Panc1 (cell line): ENCODE measurements around the gene WDR76. TPM values are rescaled to one million over a fixed set of nuclear protein-coding genes. Genes with fewer than 3 reads are reported as not detected.
A peak's percentile ranks its signal among the peaks of the same experiment; 100 is the strongest.

ENCODE experiments used
- ATAC-seq: fragments of 200-7000 bp; cut with Tn5 transposase; 2 replicates; pipeline ENCODE4 v1.9.1; 2020; ENCODE audit warnings: mild to moderate bottlenecking, moderate library complexity
- BruUV-seq: library from RNA; stranded (reverse); fragments of 400-500 nt; replicated peaks from 2 replicates; lab custom pipeline; 2021; lab: Mats Ljungman, UMichigan
- CTCF ChIA-PET: fragments of 300-600 bp; sonication (Branson Sonifier 250); formaldehyde crosslinking; loops from one replicate; lab custom pipeline; 2022; ENCODE audit warnings: antibody characterized with exemption; lab: Charles Lee
- POLR2A ChIA-PET: fragments of 300-600 bp; sonication (Branson Sonifier 250); formaldehyde crosslinking; loops from one replicate; lab custom pipeline; 2022; ENCODE audit warnings: antibody characterized with exemption; lab: Charles Lee
- DNase-seq: peaks from one replicate; pipeline ENCODE4 v3.0.0-alpha.2; 2010; ENCODE audit warnings: low read depth, low spot score
- H3K27ac ChIP-seq: 2 replicates; pipeline ENCODE4 v1.5.1; 2011; ENCODE audit warnings: mild to moderate bottlenecking, low read length, inconsistent platforms
- H3K27me3 ChIP-seq: fragments of 200-500 bp; sonication (Bioruptor generic); 2 replicates; pipeline ENCODE4 v1.6.0; 2014; ENCODE audit warnings: low read length, inconsistent platforms; ENCODE audit not compliant: control insufficient read depth, insufficient read depth
- H3K36me3 ChIP-seq: fragments of 200-500 bp; sonication (Bioruptor generic); 2 replicates; pipeline ENCODE4 v1.5.1; 2014; ENCODE audit warnings: inconsistent platforms, mild to moderate bottlenecking, low read length, moderate library complexity; ENCODE audit not compliant: control insufficient read depth, insufficient read depth
- H3K4me1 ChIP-seq: 2 replicates; pipeline ENCODE4 v1.5.1; 2011; ENCODE audit warnings: inconsistent platforms, mild to moderate bottlenecking, low read length, moderate library complexity; ENCODE audit not compliant: control insufficient read depth, insufficient read depth
- H3K4me3 ChIP-seq, 2 experiments: 2 replicates each; pipeline ENCODE4 v1.5.1; 2011 to 2012; ENCODE audit warnings: low read depth in 2 of 2, low read length in 2 of 2, mild to moderate bottlenecking in 2 of 2, inconsistent platforms in 1 of 2, moderate library complexity in 1 of 2
- H3K9me3 ChIP-seq: fragments of 200-500 bp; sonication (Bioruptor generic); 2 replicates; pipeline ENCODE4 v1.5.1; 2014; ENCODE audit warnings: low read depth, mild to moderate bottlenecking, inconsistent platforms, low read length, moderate library complexity; ENCODE audit not compliant: control insufficient read depth, insufficient read depth
- CTCF ChIP-seq: fragments of 450-650 bp; IDR thresholded peaks from 2 replicates; pipeline ENCODE4 v1.5.1; 2017; ENCODE audit warnings: mild to moderate bottlenecking
- POLR2AphosphoS5 ChIP-seq: IDR thresholded peaks from 2 replicates; pipeline ENCODE4 v1.6.1; 2012; ENCODE audit warnings: mild to moderate bottlenecking, low read depth, low read length, moderate library complexity
- REST ChIP-seq, 2 experiments: IDR thresholded peaks; 2 replicates each; pipeline ENCODE4 v1.6.1; 2011 to 2012; ENCODE audit warnings: low read depth in 2 of 2, control low read depth in 1 of 2, low read length in 1 of 2, mild to moderate bottlenecking in 1 of 2, moderate library complexity in 1 of 2; ENCODE audit not compliant: insufficient read depth in 1 of 2
- SIN3A ChIP-seq: IDR thresholded peaks from 2 replicates; pipeline ENCODE4 v1.6.1; 2012; ENCODE audit warnings: low read depth, mild to moderate bottlenecking, low read length, moderate library complexity, borderline replicate concordance; ENCODE audit not compliant: insufficient read depth
- TCF7L2 ChIP-seq: IDR thresholded peaks from 2 replicates; pipeline ENCODE4 v1.6.1; 2011; ENCODE audit warnings: mild to moderate bottlenecking, low read depth, low read length, inconsistent platforms
- in situ Hi-C: cut with HindIII; loops from 2 replicates; pipeline ENCODE4 v1.10.0; 2016; ENCODE audit warnings: low sequenced_read_pairs, low pct_unique_long_range_greater_than_20kb
- intact Hi-C: fragments of 100-400 bp; cut with micrococcal nuclease; formaldehyde crosslinking; loops from one replicate; pipeline ENCODE4 v1.10.0; 2022; ENCODE audit not compliant: unreplicated experiment
- total RNA-seq: library from RNA; stranded (reverse); gene quantifications from one replicate; pipeline ENCODE4 v1.2.1, GENCODE V29; 2021; ENCODE audit not compliant: unreplicated experiment

Gene WDR76
- total RNA-seq, 1 experiment from 2014 or later = 40.0 TPM

DNA sequence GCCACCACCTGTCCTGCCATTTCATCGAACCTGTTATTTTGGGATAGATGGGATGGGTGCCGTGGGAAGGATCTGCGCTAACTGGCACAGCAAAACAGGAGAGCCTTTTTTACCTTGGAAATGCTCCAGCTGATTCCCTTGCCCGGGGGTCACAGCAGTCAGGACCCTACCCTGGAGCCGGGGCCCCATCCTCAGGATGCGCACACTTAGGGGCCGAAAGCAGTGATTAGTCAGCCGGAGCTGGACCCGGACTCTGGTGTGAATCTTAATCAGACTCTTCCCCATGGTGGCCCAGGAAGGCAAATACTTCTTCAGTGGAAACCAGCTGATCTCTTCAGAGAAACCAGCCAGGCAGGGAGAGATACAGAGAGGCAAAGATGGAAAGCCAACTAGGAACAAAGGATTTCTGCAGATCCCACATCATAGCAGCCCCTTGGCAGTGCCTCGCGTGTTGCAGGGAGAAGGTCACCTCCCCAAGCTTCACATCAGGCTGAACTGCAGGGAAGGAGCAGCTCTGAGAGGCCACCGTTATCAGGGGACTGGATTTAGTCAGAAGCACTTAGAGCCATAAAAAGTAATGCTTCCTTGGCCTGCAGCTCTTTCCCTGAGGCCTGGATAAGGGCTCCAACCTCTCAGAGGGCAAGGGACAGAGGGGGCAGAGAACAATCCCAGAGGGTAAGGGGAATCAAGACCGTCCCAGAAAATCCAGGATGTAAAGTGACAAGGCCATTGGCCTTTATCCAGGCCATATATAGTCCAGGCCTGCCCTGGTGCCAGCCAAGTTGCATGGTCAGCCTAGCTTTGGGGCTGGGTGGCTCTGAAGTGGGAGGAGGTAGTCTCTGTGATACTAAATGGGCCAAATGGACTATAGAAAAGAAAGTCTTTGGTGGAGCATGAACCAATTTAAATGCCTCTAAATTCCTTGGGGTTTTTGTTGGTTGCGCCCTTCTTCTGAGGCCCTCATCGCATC lies 52.9 kb downstream of the WDR76 start:
- Histone ChIP-seq H3K27me3 (no peaks in the 10 kb centered on the region), H3K4me1 (no peaks in the 10 kb centered on the region), H3K27ac (no peak overlapping the region), H3K4me3 (no peak overlapping the region), H3K9me3 (no peaks in the 10 kb centered on the region), H3K36me3 (no peaks in the 10 kb centered on the region)
- intact Hi-C loops (loop anchor here (10.0 kb wide), 1 partner anchor 55 kb away; no protein-coding TSS in a partner anchor), in situ Hi-C loops (no loop called here)
- ATAC-seq = peak; percentile 16; the same call in 1 of the 2 replicates
- ChIA-PET CTCF (no interaction called here), POLR2A (no interaction called here)
- no peak for DNase-seq
- TF ChIP-seq CTCF (no peak), TCF7L2 (no peak), POLR2AphosphoS5 (no peak), SIN3A (no peak), REST (IDR thresholded peaks at IDR 0.05; ENCODE audit: insufficient read depth in 1 of 2, low read depth in 2 of 2, low read length in 1 of 2) (no peak)
- BruUV-seq = no TSS peak

DNA sequence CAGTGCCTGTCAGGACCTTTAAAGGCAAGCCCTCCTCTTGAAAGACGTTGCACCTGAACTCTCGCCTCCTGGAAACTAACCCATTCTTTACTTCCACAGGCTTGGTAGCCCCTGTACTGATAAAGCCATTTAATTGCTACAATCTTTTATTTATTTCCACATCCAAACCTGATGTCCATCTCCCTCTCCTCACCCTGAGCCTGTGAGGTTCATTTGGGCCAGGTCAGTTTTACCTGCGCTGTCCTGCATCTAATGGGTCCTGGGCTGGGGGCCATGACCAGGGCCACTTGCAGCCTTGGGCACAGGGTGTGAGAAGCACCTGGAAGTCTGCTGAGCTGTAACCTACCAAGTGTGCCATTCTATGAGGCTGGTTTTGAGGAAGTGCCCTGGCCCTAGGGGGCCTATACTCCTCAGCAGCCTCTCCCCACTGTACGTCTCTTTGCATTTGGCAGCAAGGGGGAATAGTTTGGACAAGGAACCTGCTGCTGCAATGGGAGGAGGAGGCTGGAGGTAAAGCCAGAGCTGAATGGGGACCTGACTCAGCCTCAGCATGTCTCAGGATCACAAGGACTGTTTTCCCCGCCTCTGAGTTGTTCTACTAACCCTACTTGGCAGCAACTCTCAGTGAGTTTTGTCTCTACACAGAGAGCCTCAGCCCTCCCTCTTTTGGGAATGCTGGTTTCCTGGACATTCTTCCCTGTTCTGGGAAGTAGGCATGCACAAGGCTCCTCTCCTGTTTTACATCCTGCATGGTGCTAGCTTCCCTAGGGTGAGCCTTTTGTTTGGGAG lies 53.8 kb downstream of the WDR76 start:
- Histone ChIP-seq H3K4me3 (no peak overlapping the region), H3K36me3 (no peaks in the 10 kb centered on the region), H3K4me1 (no peaks in the 10 kb centered on the region), H3K9me3 (no peaks in the 10 kb centered on the region), H3K27me3 (no peaks in the 10 kb centered on the region), H3K27ac (no peak overlapping the region)
- ATAC-seq (peak; percentile 26; the same call in 1 of the 2 replicates), DNase-seq (no peak)
- intact Hi-C loops = no loop called here
- CTCF ChIA-PET = no interaction called here
- TF ChIP-seq REST (IDR thresholded peaks at IDR 0.05; ENCODE audit: insufficient read depth in 1 of 2, low read depth in 2 of 2, low read length in 1 of 2) (no peak), TCF7L2 (no peak), CTCF (no peak), POLR2AphosphoS5 (no peak), SIN3A (no peak)
- no TSS peak for BruUV-seq
- in situ Hi-C loops = no loop called here
- POLR2A ChIA-PET = no interaction called here
